ENCODE measurements around the gene GNAS-AS1.

Gene GNAS-AS1

DNA sequence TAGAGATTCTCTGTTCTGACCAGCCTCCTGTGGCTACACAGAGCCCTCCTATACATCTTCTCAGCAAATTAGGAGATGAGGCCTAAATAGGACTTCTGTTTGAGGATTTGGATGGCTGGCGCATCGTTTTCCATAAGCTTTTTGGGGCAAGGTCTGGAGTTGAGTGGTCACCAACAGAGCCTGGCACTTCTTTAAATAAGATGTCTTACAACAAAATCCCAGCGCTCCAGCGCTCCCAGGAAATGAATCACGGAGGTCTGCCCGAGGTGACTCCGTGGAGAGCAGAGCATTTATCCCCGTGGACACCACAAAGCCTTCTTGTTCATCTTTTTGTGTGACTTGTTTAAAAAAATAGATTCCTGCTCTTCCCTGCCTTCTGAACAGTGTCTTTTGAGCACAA is 75.3 kb downstream of the GNAS-AS1 start:
- Mint-ChIP-seq H3K27me3 (peaks cover 1% of the 10 kb centered on the region), H3K4me3 (no peak overlapping the region), H3K27ac (no peak overlapping the region), H3K9me3 (no peaks in the 10 kb centered on the region), H3K36me3 (no peaks in the 10 kb centered on the region), H3K4me1 (no peaks in the 10 kb centered on the region)

DNA sequence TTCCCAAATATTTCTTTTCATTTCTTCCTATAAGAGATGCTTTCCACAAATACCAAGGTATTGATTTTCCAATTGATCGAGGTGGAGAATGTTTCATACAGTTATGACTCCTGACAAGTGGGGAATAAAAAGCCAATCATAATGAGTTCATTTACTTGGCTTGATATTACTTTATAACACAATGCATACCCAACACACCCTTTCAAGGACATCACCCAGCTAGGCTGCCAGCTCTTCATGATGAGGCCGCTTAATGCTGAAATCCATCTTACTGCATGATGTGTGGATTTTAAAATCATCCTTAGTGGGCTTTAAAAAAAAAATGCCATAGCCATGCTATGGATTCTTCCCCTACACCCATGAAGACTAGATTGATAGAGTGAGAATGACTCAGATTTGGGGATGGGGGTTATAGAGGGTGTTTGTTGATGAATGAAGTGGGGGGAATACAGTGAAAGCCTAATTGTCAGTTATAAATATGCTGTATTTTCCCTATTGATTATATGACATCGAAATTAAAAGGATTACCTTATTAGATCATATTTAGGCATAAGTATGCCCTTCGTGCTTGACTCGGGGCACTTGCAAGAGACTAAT is 75.9 kb downstream of the GNAS-AS1 start:
- peaks cover 3% of the 10 kb centered on the region for H3K27me3 Mint-ChIP-seq
- H3K27ac Mint-ChIP-seq, result no peak overlapping the region
- no peaks in the 10 kb centered on the region for H3K9me3 Mint-ChIP-seq
- H3K4me1 Mint-ChIP-seq, result no peaks in the 10 kb centered on the region
- no peak overlapping the region for H3K4me3 Mint-ChIP-seq
- no peaks in the 10 kb centered on the region for H3K36me3 Mint-ChIP-seq

DNA sequence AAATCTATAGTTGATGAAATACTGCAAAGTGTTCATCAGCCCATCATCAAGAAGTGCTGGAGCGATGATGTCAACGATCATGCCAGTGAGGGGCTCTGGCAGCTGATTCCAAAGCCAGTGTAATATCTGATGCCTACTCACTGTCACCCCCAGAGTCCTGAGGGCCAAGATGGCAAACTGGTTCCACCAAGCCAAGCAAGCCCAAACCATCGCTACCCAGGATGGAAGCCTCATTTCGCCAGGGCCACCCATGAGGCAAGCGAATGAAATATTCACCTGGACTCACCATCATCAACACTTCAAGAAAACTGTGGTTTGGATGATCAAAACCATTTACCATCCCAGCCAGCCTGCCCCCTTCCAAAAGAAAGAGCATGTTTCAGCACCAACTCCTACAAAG is 76.5 kb downstream of the GNAS-AS1 start:
- no peak overlapping the region for H3K27ac Mint-ChIP-seq
- no peaks in the 10 kb centered on the region for H3K4me1 Mint-ChIP-seq
- no peaks in the 10 kb centered on the region for H3K9me3 Mint-ChIP-seq
- H3K27me3 Mint-ChIP-seq, result peaks cover 5% of the 10 kb centered on the region
- H3K36me3 Mint-ChIP-seq, result no peaks in the 10 kb centered on the region
- H3K4me3 Mint-ChIP-seq, result no peak overlapping the region

DNA sequence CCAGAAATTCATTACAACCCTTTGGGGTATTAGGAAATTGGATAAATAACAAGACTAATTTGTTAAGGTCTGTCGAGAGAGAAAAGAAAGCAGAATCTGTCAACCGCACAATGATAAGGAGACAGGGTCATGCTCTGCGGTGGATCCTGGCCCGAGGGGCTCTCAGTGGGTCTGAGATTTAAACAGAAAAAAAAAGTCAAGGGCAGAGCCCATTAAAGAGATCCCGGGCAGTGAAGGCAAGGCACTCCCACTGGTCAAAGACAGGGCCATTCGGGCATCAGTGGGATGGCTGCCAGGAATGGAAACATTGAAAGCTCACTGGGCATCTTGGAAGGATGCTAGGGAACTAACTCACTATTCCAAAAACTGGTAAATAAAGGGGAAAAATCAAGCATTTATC is 77.9 kb downstream of the GNAS-AS1 start:
- peaks cover 7% of the 10 kb centered on the region for H3K27me3 Mint-ChIP-seq
- no peak overlapping the region for H3K4me3 Mint-ChIP-seq
- no peaks in the 10 kb centered on the region for H3K4me1 Mint-ChIP-seq
- H3K36me3 Mint-ChIP-seq, result no peaks in the 10 kb centered on the region
- H3K9me3 Mint-ChIP-seq, result no peaks in the 10 kb centered on the region
- no peak overlapping the region for H3K27ac Mint-ChIP-seq

All from activated naive CD4-positive, alpha-beta T cell treated with anti-CD3 and anti-CD28 coated beads, Interleukin-2, amount 50 U/mL, for 24 hours (primary cell).